Glutamatergic neuron (in vitro differentiated cells): Measurements from ENCODE around the gene FDXR. TPM values are rescaled to one million over a fixed set of nuclear protein-coding genes. Genes with fewer than 3 reads are reported as not detected.

Experiments used
- DNase-seq: peaks from one replicate; pipeline ENCODE4 v3.0.0; 2022
- H3K27ac Mint-ChIP-seq: one replicate; pipeline ENCODE4 v1.8.0; 2020; ENCODE audit warnings: mild to moderate bottlenecking, mixed read lengths, inconsistent platforms; ENCODE audit not compliant: unreplicated experiment
- H3K27me3 Mint-ChIP-seq: one replicate; pipeline ENCODE4 v1.8.0; 2020; ENCODE audit warnings: mild to moderate bottlenecking, moderate library complexity, mixed read lengths, inconsistent platforms; ENCODE audit not compliant: unreplicated experiment
- H3K36me3 Mint-ChIP-seq: one replicate; pipeline ENCODE4 v1.8.0; 2020; ENCODE audit warnings: mild to moderate bottlenecking, mixed read lengths, inconsistent platforms; ENCODE audit not compliant: unreplicated experiment
- H3K4me1 Mint-ChIP-seq: one replicate; pipeline ENCODE4 v1.8.0; 2020; ENCODE audit warnings: mild to moderate bottlenecking, low read depth, mixed read lengths, inconsistent platforms; ENCODE audit not compliant: unreplicated experiment
- H3K4me3 Mint-ChIP-seq: one replicate; pipeline ENCODE4 v1.8.0; 2020; ENCODE audit warnings: mild to moderate bottlenecking, mixed read lengths, inconsistent platforms; ENCODE audit not compliant: unreplicated experiment
- H3K9me3 Mint-ChIP-seq: one replicate; pipeline ENCODE4 v1.8.0; 2020; ENCODE audit warnings: mild to moderate bottlenecking, moderate library complexity, mixed read lengths, inconsistent platforms; ENCODE audit not compliant: unreplicated experiment
- total RNA-seq: library from RNA; stranded (reverse); fragmentation: NEBNext Ultra II Directional; extraction: Animal tissue kit (Norgen Biotek cat#: 25700); gene quantifications from one replicate; pipeline ENCODE4 v1.2.1, GENCODE V29; 2021; ENCODE audit not compliant: unreplicated experiment
- TF ChIP-seq, protein P1 (sequence below): fragments of 200-600 bp; sonication (generic); IDR thresholded peaks from one replicate; pipeline ENCODE4 v1.5.0; 2021; ENCODE audit not compliant: partially characterized antibody, unreplicated experiment

FDXR gene
- total RNA-seq, 1 donor from 2014 or later, result 12.1 TPM

GRCh38 chr17:74863420-74864296 lies 9.1 kb downstream of the FDXR start:
- Mint-ChIP-seq H3K36me3 (no peaks in the 10 kb centered on the region), H3K27ac (no peak overlapping the region)
- no peak for DNase-seq

DNA sequence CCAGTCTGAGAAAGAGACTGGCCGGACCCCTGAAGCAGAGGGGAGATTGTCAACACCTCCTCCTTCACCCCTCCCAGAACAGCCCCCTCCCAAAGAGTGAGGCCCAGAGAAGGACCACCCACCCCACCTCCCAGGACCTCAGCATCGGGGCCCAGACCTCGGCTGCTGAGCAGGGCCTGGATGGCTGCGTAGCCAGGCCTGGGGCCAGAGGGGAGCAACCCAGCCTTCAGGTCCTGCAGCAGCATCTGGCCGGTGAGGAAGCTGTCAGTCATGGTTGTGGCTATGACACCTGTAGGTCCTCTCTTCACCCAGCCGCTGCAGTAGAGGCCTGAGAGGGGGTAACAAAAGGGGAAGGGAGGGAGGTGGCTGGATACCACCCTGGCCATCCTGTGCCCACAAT lies 9.9 kb downstream of the FDXR start:
- Mint-ChIP-seq H3K4me3 (no peak overlapping the region), H3K4me1 (no peaks in the 10 kb centered on the region), H3K27me3 (peaks cover 16% of the 10 kb centered on the region), H3K9me3 (peaks cover 2% of the 10 kb centered on the region), H3K36me3 (no peaks in the 10 kb centered on the region), H3K27ac (no peak overlapping the region)
- no peak for DNase-seq
- TF ChIP-seq, protein P1, sequence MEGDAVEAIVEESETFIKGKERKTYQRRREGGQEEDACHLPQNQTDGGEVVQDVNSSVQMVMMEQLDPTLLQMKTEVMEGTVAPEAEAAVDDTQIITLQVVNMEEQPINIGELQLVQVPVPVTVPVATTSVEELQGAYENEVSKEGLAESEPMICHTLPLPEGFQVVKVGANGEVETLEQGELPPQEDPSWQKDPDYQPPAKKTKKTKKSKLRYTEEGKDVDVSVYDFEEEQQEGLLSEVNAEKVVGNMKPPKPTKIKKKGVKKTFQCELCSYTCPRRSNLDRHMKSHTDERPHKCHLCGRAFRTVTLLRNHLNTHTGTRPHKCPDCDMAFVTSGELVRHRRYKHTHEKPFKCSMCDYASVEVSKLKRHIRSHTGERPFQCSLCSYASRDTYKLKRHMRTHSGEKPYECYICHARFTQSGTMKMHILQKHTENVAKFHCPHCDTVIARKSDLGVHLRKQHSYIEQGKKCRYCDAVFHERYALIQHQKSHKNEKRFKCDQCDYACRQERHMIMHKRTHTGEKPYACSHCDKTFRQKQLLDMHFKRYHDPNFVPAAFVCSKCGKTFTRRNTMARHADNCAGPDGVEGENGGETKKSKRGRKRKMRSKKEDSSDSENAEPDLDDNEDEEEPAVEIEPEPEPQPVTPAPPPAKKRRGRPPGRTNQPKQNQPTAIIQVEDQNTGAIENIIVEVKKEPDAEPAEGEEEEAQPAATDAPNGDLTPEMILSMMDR, result no peak

More at GRCh38 chr17:74863420-74864296, 9.1 kb downstream of the FDXR start:
- H3K9me3 Mint-ChIP-seq, result peaks cover 6% of the 10 kb centered on the region
- H3K4me3 Mint-ChIP-seq, result no peak overlapping the region
- H3K27me3 Mint-ChIP-seq, result peaks cover 14% of the 10 kb centered on the region
- no peaks in the 10 kb centered on the region for H3K4me1 Mint-ChIP-seq
- TF ChIP-seq, protein P1, result no peak

DNA sequence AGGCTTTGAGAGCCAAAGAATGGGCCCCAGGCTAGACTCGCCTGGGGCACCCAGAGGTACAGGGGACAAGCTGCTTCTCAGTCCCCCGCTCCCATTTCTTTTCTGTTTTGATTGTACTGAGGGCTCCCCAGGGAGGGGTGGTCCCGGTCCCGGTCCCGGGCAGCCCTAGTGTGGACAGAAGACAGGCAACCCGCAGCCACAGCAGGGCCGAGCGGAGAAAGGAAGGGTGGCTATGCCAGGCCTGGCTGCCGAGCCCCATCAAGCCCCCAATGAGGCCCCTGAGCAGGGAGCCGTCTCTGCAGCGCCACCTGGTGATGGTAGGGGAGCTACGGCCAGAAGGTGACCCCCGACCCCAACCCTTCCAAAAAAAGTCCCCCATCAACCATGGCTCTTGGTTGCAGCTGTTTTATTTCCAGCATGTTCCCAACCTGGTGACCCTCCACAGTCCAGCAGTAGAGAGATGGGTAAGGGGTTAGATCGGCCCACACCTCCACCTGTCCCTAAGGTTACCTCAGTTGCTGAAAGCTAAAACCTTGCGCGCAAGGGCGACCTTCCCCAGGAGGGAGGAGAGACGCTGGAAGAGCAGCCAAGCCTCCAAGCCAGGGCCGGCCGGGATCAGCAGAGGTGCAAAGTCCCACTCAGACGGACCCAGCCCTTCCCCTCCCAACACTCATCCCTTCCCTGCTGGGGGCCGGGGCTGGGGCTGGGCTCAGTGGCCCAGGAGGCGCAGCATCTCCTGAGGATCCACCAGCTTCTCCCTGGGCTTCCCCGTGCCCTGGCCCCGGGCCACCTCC lies 10.5 kb downstream of the FDXR start:
- no peak overlapping the region for H3K27ac Mint-ChIP-seq
- no peaks in the 10 kb centered on the region for H3K4me1 Mint-ChIP-seq
- H3K36me3 Mint-ChIP-seq, result no peaks in the 10 kb centered on the region
- TF ChIP-seq, protein P1, result peak; percentile 74
- peak; percentile 86 for DNase-seq
- peaks cover 21% of the 10 kb centered on the region for H3K27me3 Mint-ChIP-seq
- no peak overlapping the region for H3K4me3 Mint-ChIP-seq
- peaks cover 2% of the 10 kb centered on the region for H3K9me3 Mint-ChIP-seq

GRCh38 chr17:74861662-74862107 lies 11.1 kb downstream of the FDXR start:
- H3K4me3 Mint-ChIP-seq, result peak overlapping the region; percentile 38
- H3K27ac Mint-ChIP-seq, result no peak overlapping the region
- H3K27me3 Mint-ChIP-seq, result peaks cover 22% of the 10 kb centered on the region
- H3K36me3 Mint-ChIP-seq, result no peaks in the 10 kb centered on the region
- H3K4me1 Mint-ChIP-seq, result no peaks in the 10 kb centered on the region
- TF ChIP-seq, protein P1, result no peak
- DNase-seq, result no peak
- H3K9me3 Mint-ChIP-seq, result peaks cover 5% of the 10 kb centered on the region
